NCI-H1417 treated with DMSO at 0.1 percent for 48 hours (cell line): ENCODE results near the gene TAS2R1.

ENCODE experiments used
- DNase-seq: peaks from one replicate; lab custom pipeline; 2025; lab: John Stamatoyannopoulos, UW

TAS2R1 gene, protein sequence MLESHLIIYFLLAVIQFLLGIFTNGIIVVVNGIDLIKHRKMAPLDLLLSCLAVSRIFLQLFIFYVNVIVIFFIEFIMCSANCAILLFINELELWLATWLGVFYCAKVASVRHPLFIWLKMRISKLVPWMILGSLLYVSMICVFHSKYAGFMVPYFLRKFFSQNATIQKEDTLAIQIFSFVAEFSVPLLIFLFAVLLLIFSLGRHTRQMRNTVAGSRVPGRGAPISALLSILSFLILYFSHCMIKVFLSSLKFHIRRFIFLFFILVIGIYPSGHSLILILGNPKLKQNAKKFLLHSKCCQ

DNA sequence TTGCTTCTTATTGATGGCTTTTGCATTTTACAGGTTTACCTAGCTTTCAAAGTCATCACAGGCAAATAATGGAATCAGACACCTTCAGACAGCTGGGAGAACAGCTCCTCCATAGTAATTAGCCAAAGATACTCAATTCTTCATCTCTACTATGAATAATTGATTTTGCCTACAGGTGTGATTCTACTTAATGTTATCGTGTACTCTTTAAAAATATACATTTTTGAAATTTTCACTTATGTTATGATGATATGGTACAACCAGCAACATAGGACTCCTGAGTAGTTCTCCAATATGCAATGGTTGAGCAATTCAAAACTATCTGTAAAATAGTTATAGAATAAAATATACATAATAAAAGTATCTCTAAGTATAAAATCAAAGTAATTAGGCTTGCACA, at the start of gene TAS2R1:
Gene TAS2R1 (minus strand): TSS at position 101 of the 400 bp plus-strand sequence. CDS start 319 bp downstream, outside the sequence.
- DNase-seq: no peak

DNA sequence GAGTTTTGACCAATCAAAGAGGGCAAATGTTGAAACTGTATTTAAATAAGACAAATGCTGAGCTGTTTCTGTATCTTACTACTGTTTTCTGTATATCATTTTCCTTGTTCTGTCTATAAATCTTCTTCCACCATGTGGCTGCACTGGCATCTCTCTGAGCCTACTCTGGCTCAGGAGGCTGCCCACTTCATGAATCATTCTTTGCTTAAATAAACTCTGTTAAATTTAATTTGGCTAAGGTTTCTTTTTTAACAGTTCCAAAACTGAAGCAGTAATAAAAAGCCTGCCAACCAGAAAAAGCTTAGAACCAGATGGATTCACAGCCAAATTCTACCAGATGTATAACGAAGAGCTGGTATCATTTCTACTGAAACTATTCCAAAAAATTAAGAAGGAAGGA, 40.2 kb upstream of the TAS2R1 start:
- no peak for DNase-seq

DNA sequence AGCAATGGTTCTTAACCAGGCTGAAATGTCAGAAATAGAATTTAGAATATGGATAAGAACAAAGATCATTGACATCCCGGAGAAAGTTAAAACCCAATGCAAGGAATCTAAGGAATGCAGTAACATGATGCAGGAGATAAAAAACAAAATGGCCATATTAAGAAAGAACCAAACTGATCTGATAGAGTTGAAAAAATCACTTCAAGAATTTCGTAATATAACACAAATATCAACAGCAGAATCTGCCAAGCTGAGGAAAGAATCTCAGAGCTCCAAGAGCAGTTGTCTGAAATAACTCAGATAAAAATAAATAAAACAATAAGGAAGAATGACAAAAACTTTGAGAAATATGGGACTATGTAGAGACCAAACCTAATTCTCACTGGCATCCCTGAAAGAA, 37.8 kb upstream of the TAS2R1 start:
- DNase-seq: no peak

DNA sequence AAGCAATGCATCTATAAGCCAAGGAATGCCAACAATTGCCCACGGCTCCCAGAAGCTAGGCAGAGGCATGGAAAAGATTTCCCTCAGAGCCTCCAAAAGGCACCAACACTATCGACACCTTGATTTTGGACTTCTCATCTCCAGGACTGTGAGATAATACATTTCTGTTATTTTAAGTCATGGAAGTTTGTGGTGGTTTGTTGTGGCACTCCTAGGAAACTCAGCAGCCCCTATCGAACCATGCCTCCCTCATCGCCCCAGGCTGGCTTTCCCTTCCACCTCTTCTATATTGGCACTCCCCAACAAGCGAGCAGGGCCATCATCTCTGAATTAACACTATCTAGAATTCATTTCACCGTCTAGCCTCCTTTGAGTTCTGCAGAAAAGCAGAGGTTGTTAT, 33.7 kb upstream of the TAS2R1 start:
- no peak for DNase-seq

DNA sequence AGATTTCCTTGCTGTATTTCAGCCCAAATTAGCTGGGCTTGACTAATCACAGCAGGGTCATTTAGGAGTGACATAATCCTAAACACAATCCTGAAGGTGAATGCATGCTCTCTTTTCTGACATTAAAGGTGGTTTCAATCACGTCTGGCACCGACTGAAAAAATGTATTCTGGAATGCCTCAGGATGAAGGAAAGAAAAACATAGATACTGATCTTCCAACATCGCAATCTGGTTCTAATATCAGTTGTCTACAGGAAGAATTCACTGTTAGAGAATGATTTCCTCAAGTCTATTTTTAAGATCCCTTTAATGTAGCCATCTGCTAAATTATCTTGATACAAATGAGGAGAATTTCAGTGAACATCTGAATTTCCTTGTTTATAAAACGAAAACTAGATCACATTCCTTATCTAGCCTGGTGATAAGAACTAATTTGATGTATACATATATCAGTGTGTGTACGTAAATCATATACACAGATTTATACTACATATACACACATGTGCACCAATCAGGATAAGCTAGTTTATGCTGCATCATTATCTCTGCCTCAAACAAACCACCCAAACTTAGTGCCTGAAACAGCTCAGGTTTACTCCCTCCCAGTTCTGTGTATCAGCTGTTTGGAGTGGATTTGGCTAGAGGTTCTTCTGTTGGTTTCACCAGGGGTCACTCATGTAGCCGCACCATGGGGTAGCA, 31.3 kb upstream of the TAS2R1 start:
- no peak for DNase-seq

DNA sequence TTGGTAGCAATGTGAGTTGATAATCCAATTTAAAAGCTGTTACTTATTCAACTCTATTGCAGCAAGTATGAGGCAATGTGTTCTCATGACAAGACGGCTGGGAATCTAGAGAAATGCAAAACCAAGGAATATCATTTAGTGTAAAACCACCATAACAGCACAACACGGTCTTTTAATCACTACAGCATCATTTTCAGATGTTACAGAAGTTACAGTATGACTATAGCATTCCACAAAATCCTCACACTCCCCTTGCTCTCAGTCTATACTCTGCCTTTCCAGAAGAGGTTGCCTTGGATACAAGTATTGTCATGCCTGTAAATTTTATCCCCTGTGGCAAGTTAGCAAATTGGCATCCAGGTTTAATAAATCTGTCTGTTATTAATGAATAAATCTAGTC, 28.6 kb upstream of the TAS2R1 start:
- DNase-seq: no peak

DNA sequence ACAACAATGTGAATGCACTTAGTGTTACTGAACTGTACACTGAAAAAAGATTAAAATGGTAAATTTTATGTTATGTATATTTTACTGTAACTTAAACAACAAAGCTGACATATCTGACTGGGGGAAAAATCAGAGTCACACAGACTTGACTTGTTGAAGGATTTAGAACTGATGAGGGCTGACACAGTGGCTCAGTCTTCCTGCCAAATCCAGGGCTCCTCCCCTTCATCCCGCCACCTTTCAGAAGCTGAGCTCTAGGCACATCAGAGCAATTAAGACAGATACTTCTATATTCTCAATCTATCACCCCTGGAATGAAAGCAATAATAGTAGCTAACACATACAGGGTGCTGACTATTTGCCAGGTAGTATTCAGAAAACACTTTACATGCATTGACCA, 27.7 kb upstream of the TAS2R1 start:
- no peak for DNase-seq

DNA sequence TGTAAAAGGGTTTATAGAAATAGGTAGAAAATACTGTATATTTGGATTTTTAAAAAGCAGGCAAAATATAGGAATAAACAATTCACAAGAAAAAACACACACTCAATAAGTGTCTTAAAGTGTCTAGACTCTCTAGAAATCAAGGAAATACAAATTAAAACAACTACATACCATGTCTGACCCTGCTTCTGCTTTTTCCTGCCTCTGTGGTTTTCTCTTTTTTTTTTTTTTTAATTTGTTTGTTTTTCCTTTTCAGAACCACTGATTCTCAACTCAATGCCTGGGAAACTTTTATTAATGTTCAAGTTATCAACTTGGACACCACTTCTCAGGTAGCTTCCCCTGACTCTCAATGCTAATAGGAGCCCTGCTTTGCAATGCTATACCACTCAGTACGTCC, 25.5 kb upstream of the TAS2R1 start:
- DNase-seq: no peak

DNA sequence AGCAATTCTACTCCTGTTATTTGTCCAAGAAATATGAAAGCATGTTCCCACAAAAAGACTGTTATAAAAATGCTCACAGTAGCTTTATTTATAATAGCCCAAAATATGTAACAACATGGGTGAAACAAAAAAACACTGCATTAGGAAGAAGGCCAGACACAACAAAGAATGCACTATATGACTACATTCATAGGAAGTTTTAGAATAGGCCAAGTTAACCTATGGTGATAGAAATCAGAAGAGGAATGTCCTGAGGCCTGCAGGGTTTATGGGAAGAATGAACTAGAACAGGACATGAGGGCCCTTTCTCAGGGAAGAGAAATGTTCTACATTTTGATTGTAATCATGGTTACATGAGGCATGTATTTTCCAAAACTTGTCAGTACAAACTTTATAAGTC, 24.7 kb upstream of the TAS2R1 start:
- DNase-seq: no peak

DNA sequence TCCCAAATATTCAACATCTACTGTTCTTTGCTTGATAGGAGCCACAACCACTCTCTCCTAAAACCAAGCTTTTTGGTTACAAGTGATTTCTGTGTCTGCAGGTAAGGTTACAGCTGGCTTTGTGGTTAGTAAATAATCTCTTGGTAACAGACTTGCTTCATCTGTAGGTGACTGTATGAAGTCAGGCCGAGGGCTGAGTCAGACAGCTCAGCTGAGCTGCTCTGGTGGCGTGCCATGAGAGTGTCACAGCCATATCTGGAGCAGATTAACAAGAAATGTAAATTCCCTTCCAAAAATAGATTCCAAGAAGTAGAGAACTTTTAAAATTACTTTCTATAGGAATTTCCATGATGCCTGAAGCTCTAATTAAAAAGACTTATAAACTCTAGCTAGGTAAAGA, 23.7 kb upstream of the TAS2R1 start:
- no peak for DNase-seq

DNA sequence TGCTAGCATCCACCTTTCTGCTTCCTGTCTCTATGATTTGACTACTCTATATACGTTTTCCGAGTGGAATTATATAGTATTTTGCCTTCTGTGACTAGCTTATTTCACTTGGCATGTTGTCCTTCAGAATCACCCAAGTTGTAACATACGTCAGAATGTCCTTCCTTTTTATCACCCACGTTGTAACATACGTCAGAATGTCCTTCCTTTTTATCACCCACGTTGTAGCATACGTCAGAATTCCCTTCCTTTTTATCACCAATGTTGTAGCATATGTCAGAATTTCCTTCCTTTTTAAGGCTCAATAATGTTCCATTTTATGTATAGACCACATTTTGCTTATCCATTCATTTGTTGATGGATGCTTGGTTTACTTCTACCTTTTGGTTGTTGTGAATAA, 22.9 kb upstream of the TAS2R1 start:
- no peak for DNase-seq

DNA sequence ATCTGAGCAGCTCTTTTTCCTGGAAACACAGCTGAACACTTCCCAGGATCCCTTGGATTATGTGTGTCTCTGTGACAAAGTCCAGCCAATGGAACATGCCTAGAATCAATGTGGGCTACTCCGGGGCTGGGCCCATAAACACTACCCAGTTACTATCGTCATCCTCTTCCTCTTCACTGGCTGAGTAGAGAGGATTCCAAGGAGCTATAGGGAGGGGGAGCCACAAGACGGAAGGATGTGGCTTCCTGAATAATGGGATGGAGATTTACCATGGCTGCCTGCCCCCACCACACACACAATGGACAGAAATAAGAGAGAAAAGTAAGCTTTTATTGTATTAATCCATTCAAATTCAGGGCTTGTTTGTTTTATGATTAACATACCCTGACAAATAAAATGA, 22.1 kb upstream of the TAS2R1 start:
- no peak for DNase-seq

DNA sequence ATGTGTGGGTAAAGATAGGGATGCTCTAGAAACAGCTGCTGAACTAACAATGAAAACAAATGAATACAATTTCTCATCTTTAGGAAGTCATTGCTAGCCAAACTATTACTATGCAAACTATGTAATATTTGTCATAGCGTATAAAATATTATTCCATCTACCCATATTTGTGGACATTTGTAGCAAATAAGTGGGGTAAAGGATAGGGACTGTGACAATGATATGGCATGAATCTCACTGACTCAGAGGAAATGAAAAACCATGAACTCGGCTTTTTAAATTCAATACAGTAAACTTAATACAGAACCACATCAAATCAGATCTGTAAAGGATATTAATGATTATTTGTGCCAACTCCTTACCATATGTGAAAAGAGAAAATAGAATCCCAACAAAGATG, 16.7 kb upstream of the TAS2R1 start:
- DNase-seq: no peak

DNA sequence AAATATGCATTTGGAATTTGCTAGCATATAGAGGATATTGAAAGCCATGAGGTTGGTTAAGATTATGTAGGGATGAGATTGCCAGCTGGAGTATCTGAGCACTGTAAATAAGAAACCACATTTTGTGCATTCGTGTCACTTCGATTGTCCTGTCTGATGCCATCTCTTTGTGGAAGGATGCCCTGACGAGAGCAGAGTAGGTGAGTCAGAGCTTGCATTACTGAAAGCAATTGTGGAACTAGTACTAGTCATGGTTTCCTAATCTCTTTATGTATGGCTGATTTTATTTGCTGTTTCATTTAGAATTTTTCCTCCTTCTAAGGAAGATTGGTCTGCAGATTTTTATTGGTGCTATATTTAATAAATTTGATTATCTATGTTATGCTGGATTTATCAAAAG, 14.5 kb upstream of the TAS2R1 start:
- no peak for DNase-seq

DNA sequence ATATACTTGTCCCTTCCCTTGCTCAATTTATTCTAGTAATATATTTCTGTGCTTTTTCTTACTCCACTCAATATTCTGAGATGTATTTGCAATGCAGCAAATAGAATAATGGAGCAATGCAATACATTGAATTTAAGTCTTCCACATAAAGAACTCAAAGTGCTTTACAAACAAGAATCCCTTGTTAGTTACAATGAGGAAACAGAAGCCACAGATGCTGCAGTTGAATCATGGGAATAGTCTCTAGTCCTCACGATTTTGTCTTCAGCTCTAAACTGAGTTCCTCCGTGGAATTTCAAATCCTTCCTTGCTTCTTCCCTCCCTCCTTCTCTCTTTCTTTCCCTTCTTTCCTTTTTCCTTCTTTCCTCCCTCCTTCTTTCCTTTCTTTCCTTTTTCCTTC, 12.5 kb upstream of the TAS2R1 start:
- no peak for DNase-seq

DNA sequence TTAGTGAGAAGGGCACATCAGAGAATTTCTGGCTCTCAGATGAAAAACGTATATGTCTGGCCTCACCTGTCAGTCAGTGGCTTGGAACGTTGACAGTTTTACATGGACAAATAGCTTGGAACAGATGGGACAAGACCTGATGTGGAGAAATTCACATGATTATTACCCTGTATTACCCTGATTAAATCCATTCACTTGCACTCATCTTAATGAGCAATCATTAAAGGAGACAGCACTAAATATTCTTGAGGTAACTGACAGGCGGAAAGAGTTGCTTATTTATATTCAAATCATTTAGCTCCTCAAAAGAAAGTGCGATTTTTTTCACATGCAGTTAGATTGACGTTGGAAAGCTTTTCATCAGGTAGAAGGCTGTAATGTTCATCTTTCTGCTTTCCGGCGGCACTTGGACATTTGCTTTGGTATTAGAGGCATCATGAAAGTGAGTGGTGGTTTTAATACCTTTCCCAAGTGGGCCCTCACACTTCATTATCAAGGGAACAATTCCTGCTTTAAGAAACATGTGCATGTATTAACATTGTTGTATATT, 11.7 kb upstream of the TAS2R1 start:
- DNase-seq: no peak

DNA sequence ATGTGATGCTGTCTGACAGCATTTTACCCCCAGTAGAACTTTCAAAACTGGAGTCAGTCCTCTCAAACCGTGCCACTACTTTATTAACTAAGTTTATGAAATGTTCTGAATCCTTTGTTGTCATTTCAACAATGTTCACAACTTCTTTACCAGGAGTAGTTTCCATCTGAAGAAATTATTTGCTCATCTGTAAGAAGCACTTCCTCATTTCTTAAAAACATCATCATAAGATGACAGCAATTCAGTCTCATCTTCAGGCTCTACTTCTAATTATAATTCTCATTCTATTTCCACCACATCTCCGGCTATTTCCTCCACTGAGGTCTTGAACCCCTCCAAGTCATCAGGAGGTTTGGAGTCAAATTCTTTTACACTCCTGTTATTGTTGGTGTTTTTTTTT, 2.3 kb upstream of the TAS2R1 start:
- no peak for DNase-seq

DNA sequence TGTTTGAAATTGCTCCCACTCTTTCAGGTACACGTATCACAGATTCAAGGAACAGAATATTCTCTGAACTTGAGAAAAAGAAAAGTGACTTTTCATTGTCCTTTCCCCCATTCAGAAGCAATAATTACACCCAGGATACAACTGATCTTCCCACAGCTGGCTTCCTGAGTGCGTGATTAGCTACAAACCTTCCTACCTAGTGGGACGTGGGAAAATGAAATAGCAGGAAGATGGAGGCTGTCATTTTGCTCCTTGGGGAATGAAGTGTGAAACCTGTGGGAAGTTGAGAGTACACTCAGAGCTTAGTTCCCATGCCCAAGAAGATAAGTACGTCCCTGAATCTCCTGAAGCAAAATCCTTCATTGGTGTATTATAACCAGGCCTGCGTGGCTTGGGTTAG, 2.6 kb downstream of the TAS2R1 start:
- DNase-seq: no peak

DNA sequence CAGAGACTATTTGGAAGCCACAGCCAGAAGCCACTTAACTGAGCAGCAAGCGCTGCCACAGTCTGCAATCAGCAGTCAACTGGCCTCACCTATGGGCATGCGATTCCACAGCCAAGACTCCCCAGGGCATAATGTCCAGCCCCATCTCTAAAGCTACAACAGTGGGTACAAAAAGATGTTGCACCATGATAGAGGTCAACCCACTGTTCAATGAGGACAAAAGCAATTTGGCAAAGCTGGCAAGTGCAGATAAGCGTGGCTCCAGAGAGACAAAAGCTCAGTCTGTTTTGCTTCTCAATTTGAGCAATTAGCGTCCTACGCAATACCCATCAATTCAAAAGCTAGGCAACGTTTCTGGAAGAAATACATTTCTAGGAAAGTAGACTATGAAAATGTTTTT, 3.2 kb downstream of the TAS2R1 start:
- DNase-seq: no peak

DNA sequence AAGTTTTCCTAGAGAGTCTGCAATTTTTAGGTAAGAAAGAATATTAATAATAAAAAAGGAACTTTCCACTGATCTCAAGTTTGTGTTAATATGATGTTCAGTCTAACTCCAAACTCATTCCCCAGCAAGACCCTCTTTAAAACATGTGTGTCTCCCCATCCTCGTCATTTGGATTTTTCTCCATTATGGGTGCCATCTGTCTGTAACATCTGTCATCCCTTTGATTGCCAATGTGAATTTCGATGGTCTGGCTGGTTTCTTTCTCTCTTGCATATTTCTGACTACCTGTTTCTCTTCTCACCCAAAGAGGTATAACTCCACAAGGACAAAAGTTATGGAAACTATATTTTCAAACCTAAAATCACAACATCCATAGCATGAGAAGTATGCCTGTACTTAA, 4.4 kb downstream of the TAS2R1 start:
- no peak for DNase-seq

DNA sequence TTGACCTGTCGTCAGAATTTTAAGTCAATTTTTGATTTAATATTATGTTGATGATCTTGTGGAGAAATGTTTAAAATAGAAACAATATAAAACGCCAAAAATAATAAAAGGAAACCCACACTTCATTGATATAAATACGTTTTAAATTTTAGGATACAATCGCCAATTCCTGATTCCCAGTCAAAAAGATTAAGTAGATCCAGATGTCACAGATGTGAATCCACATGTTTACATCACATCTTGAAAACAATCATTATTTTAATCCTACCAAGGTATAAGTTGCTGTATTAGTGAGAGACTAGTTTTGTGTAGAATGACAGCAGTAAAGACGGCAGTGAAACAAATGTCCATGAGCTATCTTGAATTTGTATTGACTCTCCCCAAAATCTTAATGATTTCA, 4.9 kb downstream of the TAS2R1 start:
- DNase-seq: no peak

DNA sequence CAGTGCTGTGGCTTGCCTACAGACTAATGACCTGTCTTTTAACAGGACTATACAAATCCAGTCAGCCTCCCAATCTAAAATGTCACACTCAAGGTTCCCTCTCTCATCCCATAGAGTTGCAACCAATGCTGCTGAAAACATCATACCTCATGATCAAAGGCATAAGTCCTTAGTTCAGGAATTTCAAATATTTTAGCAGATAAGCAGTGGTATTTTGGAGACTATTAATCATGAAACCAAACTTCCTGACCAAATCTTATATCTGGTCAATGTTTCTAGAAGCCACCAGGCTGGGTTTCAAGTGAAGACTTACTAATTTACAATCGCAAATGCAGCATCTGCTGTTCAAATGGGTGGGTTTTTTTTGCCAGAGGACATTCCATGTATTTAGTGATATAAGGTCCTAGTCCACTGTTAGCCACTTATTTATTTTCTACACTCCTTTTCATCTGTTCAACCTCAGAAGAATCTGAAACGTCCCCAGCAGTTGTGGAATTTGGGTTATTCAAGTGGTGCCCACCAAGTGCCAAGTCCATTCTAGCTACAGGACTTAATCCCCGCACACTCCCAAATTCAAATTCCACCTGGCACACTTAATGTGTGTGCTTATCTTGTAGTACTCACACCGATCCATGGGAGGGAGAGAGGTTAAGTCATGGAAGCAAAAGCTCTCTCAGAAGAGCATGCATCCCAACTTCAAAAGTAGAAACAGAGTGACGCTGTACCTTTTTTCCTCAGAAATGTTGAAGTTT, 5.8 kb downstream of the TAS2R1 start:
- DNase-seq: no peak

DNA sequence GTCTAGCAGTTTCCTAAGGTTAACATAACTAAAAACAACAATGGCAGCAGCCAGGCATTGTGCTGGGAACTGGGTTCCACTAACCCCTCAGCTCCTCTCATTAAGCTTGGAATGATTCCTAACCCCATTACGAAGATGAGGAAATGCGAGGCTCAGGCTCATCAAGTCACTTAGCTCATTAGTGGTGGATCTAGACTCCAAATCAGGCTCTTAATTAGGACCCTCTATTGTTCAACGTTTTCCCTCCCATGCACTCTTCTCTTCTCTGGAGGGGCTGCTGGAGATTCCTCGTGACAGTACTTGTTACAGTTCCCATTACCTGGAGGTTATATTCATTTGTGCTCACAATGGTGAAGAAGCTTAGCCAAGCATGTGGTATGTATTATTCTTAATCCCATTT, 6.5 kb downstream of the TAS2R1 start:
- DNase-seq: no peak
